Measurements from ENCODE around the gene PEX11B. TPM values are rescaled to one million over a fixed set of nuclear protein-coding genes. Genes with fewer than 3 reads are reported as not detected.
A peak's percentile ranks its signal among the peaks of the same experiment; 100 is the strongest.

The PEX11B gene
- polyA plus RNA-seq, 1 of the 3 experiments (the other 2 are of a cell fraction): 26.1 TPM

- TF ChIP-seq NFIC (IDR thresholded peaks at IDR 0.05; ENCODE audit: borderline replicate concordance) (peak; percentile 86), USF2 (IDR thresholded peaks at IDR 0.05; ENCODE audit: borderline replicate concordance, low read depth, low read length) (no peak), REST (IDR thresholded peaks at IDR 0.05; ENCODE audit: low read depth, low read length) (peak; percentile 58; the same call in 1 of the 2 replicates), YY1 (IDR thresholded peaks at IDR 0.05; ENCODE audit: low read depth) (no peak), TCF12 (IDR thresholded peaks at IDR 0.05) (peak; percentile 95), TEAD4 (IDR thresholded peaks at IDR 0.05; ENCODE audit: borderline replicate concordance, insufficient read depth) (peak; percentile 43; the same call in 1 of the 2 replicates), GATA2 (CRISPR knock-in tag; IDR thresholded peaks at IDR 0.05) (no peak), SMC3 (IDR thresholded peaks at IDR 0.05; ENCODE audit: low read depth, low read length) (peak; percentile 97), GABPA (IDR thresholded peaks at IDR 0.05; ENCODE audit: low read depth) (no peak), SIN3A (IDR thresholded peaks at IDR 0.05; ENCODE audit: borderline replicate concordance, low read depth, low read length) (peak; percentile 62; the same call in 1 of the 2 replicates), FOXJ3 (CRISPR knock-in tag; IDR thresholded peaks at IDR 0.05) (no peak), FOXM1 (IDR thresholded peaks at IDR 0.05; ENCODE audit: low read depth) (peak; percentile 28; the same call in 1 of the 2 replicates), CHD2 (IDR thresholded peaks at IDR 0.05; ENCODE audit: low read length, partially characterized antibody) (peak; percentile 35), CTCF (IDR thresholded peaks at IDR 0.05) (peak; percentile 99), POLR2AphosphoS5 (IDR thresholded peaks at IDR 0.05; ENCODE audit: low read depth, low read length) (peak; percentile 83), FOSL2 (IDR thresholded peaks at IDR 0.05; ENCODE audit: borderline replicate concordance, low read depth) (peak; percentile 94), ELF1 (IDR thresholded peaks at IDR 0.05) (peak; percentile 85)
These were observed 26.7 kb downstream of the PEX11B start (continued) for GRCh38 chr1:145891587-145892485.
